GM23248 (cell line): ENCODE measurements around the gene CAMTA1. TPM values are rescaled to one million over a fixed set of nuclear protein-coding genes. Genes with fewer than 3 reads are reported as not detected.

Experiments
- DNase-seq: peaks from one replicate; pipeline ENCODE4 v3.0.0-alpha.2; 2015
- H2AFZ ChIP-seq: fragments of 200-600 bp; sonication (generic); 2 replicates; pipeline ENCODE4 v1.6.1; 2016; ENCODE audit warnings: antibody characterized with exemption
- H3F3A ChIP-seq: fragments of 200-600 bp; sonication (generic); 2 replicates; pipeline ENCODE4 v1.6.1; 2016; ENCODE audit warnings: mild to moderate bottlenecking, antibody characterized with exemption, mixed run types; ENCODE audit not compliant: insufficient read depth
- H3K27ac ChIP-seq: fragments of 200-600 bp; sonication (generic); 2 replicates; pipeline ENCODE4 v1.5.1; 2016; ENCODE audit warnings: mild to moderate bottlenecking
- H3K27me3 ChIP-seq: fragments of 200-600 bp; sonication (generic); replicated peaks from 2 replicates; pipeline ENCODE4 v1.6.1; 2016; ENCODE audit warnings: mild to moderate bottlenecking; ENCODE audit not compliant: insufficient read depth
- H3K36me3 ChIP-seq: fragments of 200-600 bp; sonication (generic); 2 replicates; pipeline ENCODE4 v1.6.1; 2016; ENCODE audit warnings: low read depth, mild to moderate bottlenecking
- H3K4me1 ChIP-seq: fragments of 200-600 bp; sonication (generic); 2 replicates; pipeline ENCODE4 v1.6.1; 2016; ENCODE audit warnings: mild to moderate bottlenecking; ENCODE audit not compliant: insufficient read depth
- H3K4me2 ChIP-seq: fragments of 200-600 bp; sonication (generic); one replicate; pipeline ENCODE4 v1.6.1; 2016; ENCODE audit warnings: mild to moderate bottlenecking; ENCODE audit not compliant: unreplicated experiment
- H3K4me3 ChIP-seq: fragments of 200-600 bp; sonication (generic); 2 replicates; pipeline ENCODE4 v1.5.1; 2016; ENCODE audit warnings: mild to moderate bottlenecking
- H3K79me2 ChIP-seq: fragments of 200-600 bp; sonication (generic); 2 replicates; pipeline ENCODE4 v1.6.1; 2016; ENCODE audit warnings: mild to moderate bottlenecking; ENCODE audit not compliant: insufficient read depth
- H3K9ac ChIP-seq: fragments of 200-600 bp; sonication (generic); 2 replicates; pipeline ENCODE4 v1.6.1; 2016; ENCODE audit warnings: mild to moderate bottlenecking
- H3K9me2 ChIP-seq: fragments of 200-600 bp; sonication (generic); 2 replicates; pipeline ENCODE4 v1.6.1; 2016; ENCODE audit warnings: mixed run types, mild to moderate bottlenecking, moderate library complexity; ENCODE audit not compliant: insufficient read depth
- H3K9me3 ChIP-seq: fragments of 200-600 bp; sonication (generic); one replicate; pipeline ENCODE4 v1.6.1; 2017; ENCODE audit warnings: low read depth
- H4K20me1 ChIP-seq: fragments of 200-600 bp; sonication (generic); 2 replicates; pipeline ENCODE4 v1.6.0; 2016; ENCODE audit not compliant: insufficient read depth
- EZH2 ChIP-seq: fragments of 200-600 bp; sonication (generic); IDR thresholded peaks from 2 replicates; pipeline ENCODE4 v1.6.1; 2018; ENCODE audit warnings: antibody characterized with exemption, mild to moderate bottlenecking; ENCODE audit not compliant: insufficient read depth, poor library complexity, severe bottlenecking
- EZH2phosphoT487 ChIP-seq: fragments of 200-600 bp; sonication (generic); IDR thresholded peaks from 2 replicates; pipeline ENCODE4 v1.6.1; 2018; ENCODE audit warnings: antibody characterized with exemption, moderate library complexity, mild to moderate bottlenecking, low read depth; ENCODE audit not compliant: insufficient read depth
- WGBS, 2 experiments: methylation state at CpG; one replicate each; pipeline ENCODE4 v1.1.6; 2015 to 2017; ENCODE audit warnings: low lambda C conversion rate in 2 of 2, low coverage in 1 of 2; ENCODE audit errors: missing lambda C conversion rate in 2 of 2; 5-methylcytosine and 5-hydroxymethylcytosine counted together
- in situ Hi-C: fragments of 300-500 bp; cut with MboI; formaldehyde crosslinking; loops from 2 replicates; pipeline ENCODE4 v1.15.0; 2020
- polyA plus RNA-seq: library from polyadenylated mRNA; unstranded; fragments of >200 nt; fragmentation: Nextera tagmentation; extraction: Ambion mirVana; gene quantifications from 2 replicates; pipeline ENCODE4 v1.2.1, GENCODE V29; 2016
- total RNA-seq: library from RNA; depleted of rRNA; stranded (reverse); fragments of >200 nt; shearing (Covaris generic); gene quantifications from 2 replicates; pipeline ENCODE4 v1.2.3, GENCODE V29; 2014

Gene CAMTA1
- total and polyA plus RNA-seq, 2 experiments from 2014 or later: 50.1 to 165 TPM

DNA sequence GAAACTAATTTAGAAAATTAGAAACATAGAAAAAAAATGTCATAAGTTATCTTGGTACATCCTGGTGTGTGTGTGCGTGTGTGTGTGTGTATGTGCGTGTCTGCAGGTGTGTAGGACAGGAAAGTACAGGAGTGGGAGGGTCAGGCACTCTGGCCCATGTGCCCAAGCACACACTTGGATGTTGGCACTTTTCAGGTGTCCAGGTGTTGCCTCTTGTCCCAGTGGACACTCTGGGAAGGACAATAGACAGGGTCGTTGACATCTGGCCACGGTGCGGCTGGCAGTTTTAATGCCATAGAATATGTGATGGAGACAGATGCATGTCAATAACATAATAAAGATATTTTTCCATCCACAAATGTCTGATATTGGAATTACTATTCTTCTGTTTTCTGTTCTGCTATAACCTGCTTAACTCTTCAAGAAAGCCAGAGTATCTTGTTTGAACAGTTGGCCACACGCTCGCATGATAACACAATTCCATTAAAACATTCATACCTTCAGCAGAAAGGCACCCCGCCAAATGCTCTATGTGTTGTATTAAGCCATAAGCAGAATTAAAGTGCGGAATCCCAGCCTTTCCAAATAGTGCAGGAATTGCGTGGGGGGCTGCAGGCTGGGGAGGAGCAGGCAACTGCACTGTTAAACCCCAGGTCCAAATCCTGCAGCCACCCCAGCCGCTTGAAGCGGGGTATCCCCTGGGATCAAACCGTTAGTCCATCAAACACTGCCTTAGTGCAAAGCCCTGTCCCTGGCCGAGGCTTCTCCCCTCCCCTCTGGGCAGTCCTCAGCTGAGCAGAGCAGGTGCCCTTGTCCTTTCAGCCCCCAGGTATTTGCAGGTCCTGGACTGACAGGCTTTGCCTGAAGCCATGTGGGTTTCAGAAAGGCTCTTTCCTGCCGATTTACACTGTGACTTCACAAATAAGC, 390.0 kb downstream of the CAMTA1 start:
- Histone ChIP-seq H4K20me1 (no peaks in the 10 kb centered on the region), H3K9ac (no peak overlapping the region), H3K9me3 (no peaks in the 10 kb centered on the region), H3K79me2 (no peaks in the 10 kb centered on the region), H3K4me1 (no peaks in the 10 kb centered on the region), H3K9me2 (no peaks in the 10 kb centered on the region), H3K4me3 (no peak overlapping the region), H2AFZ (no peak overlapping the region), H3K4me2 (no peak overlapping the region), H3F3A (no peaks in the 10 kb centered on the region), H3K36me3 (no peaks in the 10 kb centered on the region), H3K27ac (no peak overlapping the region), H3K27me3 (peaks cover 21% of the 10 kb centered on the region; the same call in 1 of the 2 replicates)
- in situ Hi-C loops: no loop called here
- DNase-seq: no peak
- WGBS, 2 experiments: 69 to 70% methylated on average over 15 of the region's 15 CpGs
- TF ChIP-seq EZH2phosphoT487: no peak
- no peak for TF ChIP-seq EZH2

DNA sequence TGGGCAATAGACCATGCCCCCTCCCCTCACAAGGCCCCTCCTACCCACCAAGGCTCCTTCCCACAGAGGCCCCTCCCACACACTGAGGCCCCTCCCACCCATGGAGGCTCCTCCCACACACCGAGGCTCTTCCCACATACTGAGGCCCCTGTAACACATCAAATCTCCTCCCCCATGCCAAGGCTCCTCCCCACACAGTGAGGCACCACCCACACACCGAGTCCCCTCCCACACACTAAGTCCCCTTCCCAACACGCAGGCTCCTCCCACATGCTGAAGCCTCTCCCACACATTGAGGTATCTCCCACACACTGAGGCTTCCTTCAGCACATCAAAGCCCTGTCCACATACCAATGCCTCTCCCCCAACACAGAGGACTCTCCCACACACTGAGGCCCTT, 391.8 kb downstream of the CAMTA1 start:
- peaks cover 8% of the 10 kb centered on the region; the same call in 1 of the 2 replicates for H3K27me3 ChIP-seq
- in situ Hi-C loops: no loop called here

DNA sequence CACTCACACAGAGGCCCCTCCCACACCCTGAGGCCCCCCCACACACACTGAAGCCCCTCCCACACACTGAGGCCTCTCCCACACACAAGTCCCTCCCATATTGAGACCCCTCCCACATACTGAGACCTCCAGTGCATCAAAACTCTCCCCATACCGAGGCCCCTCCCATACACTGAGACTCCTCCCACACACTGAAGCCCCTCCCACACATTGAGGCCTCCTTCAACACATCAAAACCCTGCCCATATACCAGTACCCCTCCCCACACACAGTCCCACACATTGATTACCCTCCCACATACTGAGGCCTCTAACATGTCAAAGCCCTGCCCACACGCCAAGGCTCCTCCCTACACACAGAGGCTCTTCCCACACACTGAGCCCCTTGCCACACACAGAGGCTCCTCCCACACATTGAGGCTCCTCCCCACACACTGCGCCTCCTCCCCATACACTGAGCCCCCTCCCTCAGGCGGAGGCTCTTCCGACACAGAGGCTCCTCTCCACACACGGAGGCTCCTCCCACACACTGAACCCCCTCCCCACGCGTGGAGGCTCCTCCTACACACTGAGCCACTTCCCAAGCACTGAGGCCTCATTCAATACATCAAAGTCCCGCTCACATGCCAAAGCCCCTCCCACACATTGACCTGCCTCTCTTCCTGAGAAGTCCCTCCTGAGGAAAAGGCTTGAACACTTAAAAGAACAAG, 392.3 kb downstream of the CAMTA1 start:
- Histone ChIP-seq H3K9ac (no peak overlapping the region), H3K27me3 (peaks cover 8% of the 10 kb centered on the region; the same call in 1 of the 2 replicates), H4K20me1 (no peaks in the 10 kb centered on the region), H3K4me2 (no peak overlapping the region), H3K36me3 (no peaks in the 10 kb centered on the region), H3F3A (no peaks in the 10 kb centered on the region), H3K9me3 (peaks cover 2% of the 10 kb centered on the region), H3K27ac (no peak overlapping the region), H3K79me2 (no peaks in the 10 kb centered on the region), H2AFZ (no peak overlapping the region), H3K9me2 (no peaks in the 10 kb centered on the region), H3K4me3 (no peak overlapping the region), H3K4me1 (no peaks in the 10 kb centered on the region)
- 61 to 68% methylated on average over 9 of the region's 9 CpGs for WGBS, 2 experiments
- no peak for DNase-seq
- TF ChIP-seq EZH2 (no peak), EZH2phosphoT487 (no peak)
- in situ Hi-C loops: no loop called here

More for the DNA sequence above, 391.8 kb downstream of the CAMTA1 start:
- H3K4me2 ChIP-seq: no peak overlapping the region
- DNase-seq: no peak
- no peaks in the 10 kb centered on the region for H3K79me2 ChIP-seq
- H3K4me1 ChIP-seq: no peaks in the 10 kb centered on the region
- H3K4me3 ChIP-seq: no peak overlapping the region
- H3F3A ChIP-seq: no peaks in the 10 kb centered on the region
- H3K36me3 ChIP-seq: no peaks in the 10 kb centered on the region
- H3K27ac ChIP-seq: no peak overlapping the region
- TF ChIP-seq EZH2phosphoT487 (no peak), EZH2 (no peak)
- H3K9ac ChIP-seq: no peak overlapping the region
- WGBS, 2 experiments: 77 to 81% methylated on average over 3 of the region's 3 CpGs
- no peaks in the 10 kb centered on the region for H3K9me2 ChIP-seq
- peaks cover 2% of the 10 kb centered on the region for H3K9me3 ChIP-seq
- H4K20me1 ChIP-seq: no peaks in the 10 kb centered on the region
- no peak overlapping the region for H2AFZ ChIP-seq

DNA sequence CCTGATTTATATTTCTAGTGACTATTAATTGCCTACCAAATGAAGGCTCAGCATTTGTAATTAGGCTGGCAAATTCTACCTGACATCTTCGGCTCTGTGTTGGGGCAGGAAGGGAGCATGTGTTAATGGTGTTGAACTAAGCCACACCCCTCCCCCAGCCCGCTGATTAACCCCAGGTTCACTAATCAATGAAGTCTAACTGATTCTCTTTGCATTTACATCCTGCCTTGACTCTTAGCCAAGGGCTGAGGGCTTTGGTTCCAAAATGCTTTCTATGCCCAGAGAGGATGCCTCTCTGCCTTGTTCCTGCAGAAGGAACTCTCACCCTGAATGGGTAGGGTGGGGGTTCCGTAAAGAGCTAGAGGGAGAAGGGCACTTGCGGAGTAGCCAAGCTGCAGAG, 393.1 kb downstream of the CAMTA1 start:
- H3K9me2 ChIP-seq: no peaks in the 10 kb centered on the region
- H3K4me1 ChIP-seq: no peaks in the 10 kb centered on the region
- H3K36me3 ChIP-seq: no peaks in the 10 kb centered on the region
- peaks cover 2% of the 10 kb centered on the region for H3K9me3 ChIP-seq
- no peaks in the 10 kb centered on the region for H3F3A ChIP-seq
- no peaks in the 10 kb centered on the region for H3K79me2 ChIP-seq
- no peak overlapping the region for H3K27ac ChIP-seq
- H3K27me3 ChIP-seq: peaks cover 8% of the 10 kb centered on the region; the same call in 1 of the 2 replicates
- no peaks in the 10 kb centered on the region for H4K20me1 ChIP-seq
- in situ Hi-C loops: no loop called here
- H3K4me2 ChIP-seq: no peak overlapping the region
- WGBS, 2 experiments: 38 to 39% methylated on average over 4 of the region's 4 CpGs
- no peak overlapping the region for H3K9ac ChIP-seq
- DNase-seq: no peak
- TF ChIP-seq EZH2 (no peak), EZH2phosphoT487 (no peak)
- no peak overlapping the region for H3K4me3 ChIP-seq
- no peak overlapping the region for H2AFZ ChIP-seq
